PFSK-1 (cell line): ENCODE measurements around the gene SLC24A1. TPM values are rescaled to one million over a fixed set of nuclear protein-coding genes. Genes with fewer than 3 reads are reported as not detected.
A peak's percentile ranks its signal among the peaks of the same experiment; 100 is the strongest.

Source experiments
- FOXP2 ChIP-seq: optimal IDR thresholded peaks from 2 replicates; pipeline ENCODE3; 2011; ENCODE audit warnings: borderline replicate concordance, control low read depth, inconsistent platforms; ENCODE audit not compliant: insufficient read depth; ENCODE audit errors: extremely low read length, extremely low read depth
- POLR2AphosphoS5 ChIP-seq: IDR thresholded peaks from 2 replicates; pipeline ENCODE4 v1.6.1; 2012; ENCODE audit warnings: low read depth, mild to moderate bottlenecking, control low read depth, low read length, moderate library complexity
- REST ChIP-seq, 2 experiments: IDR thresholded peaks; 2 replicates each; pipeline versions ENCODE4 v1.6.1 to v1.8.0; 2011 to 2012; ENCODE audit warnings: low read depth in 2 of 2, low read length in 2 of 2, control low read depth in 1 of 2, inconsistent platforms in 1 of 2, mild to moderate bottlenecking in 1 of 2, moderate library complexity in 1 of 2; ENCODE audit not compliant: insufficient read depth in 1 of 2
- SIN3A ChIP-seq: IDR thresholded peaks from 2 replicates; pipeline ENCODE4 v1.6.1; 2012; ENCODE audit warnings: mild to moderate bottlenecking, low read length, moderate library complexity, borderline replicate concordance; ENCODE audit not compliant: insufficient read depth
- TAF1 ChIP-seq: IDR thresholded peaks from 2 replicates; pipeline ENCODE4 v1.6.1; 2012; ENCODE audit warnings: low read length, control low read depth, borderline replicate concordance; ENCODE audit not compliant: insufficient read depth
- polyA plus RNA-seq: library from polyadenylated mRNA; unstranded; fragments of >200 nt; gene quantifications from one replicate; pipeline ENCODE4 v1.2.1, GENCODE V29; 2012; ENCODE audit warnings: low read depth, missing spikeins; ENCODE audit not compliant: insufficient read length

The SLC24A1 gene
- polyA plus RNA-seq = 8.5 TPM

GRCh38 chr15:65621638-65622037 lies at the start of gene SLC24A1:
SLC24A1 (plus strand) TSS chr15:65621938; CDS start chr15:65624081, 2,143 bp downstream.
- TF ChIP-seq TAF1 = no peak

GRCh38 chr15:65571971-65572370 lies 49.8 kb upstream of the SLC24A1 start:
- TF ChIP-seq SIN3A (no peak), TAF1 (no peak), REST (IDR thresholded peaks at IDR 0.05; ENCODE audit: insufficient read depth in 1 of 2, low read depth in 2 of 2, low read length in 2 of 2) (no peak), FOXP2 (no peak)

DNA sequence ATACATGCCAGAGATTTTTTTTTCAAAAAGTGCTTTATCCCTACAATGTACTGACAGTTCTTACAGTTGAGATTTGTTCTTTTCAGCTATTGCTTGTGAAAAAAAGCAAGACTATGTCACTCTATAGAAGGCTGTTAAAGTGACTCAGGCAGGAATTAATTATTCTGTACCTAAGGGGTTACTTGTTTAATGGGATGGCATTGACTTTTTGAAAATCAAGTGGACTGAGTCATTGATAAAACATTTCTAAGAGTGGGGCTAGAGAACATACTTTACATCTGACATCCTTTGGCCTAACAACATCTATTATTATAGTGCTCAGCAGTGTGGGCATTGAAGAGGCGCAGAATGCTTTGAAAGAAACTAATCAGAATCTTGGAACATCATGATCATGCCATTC lies 45.1 kb upstream of the SLC24A1 start:
- TF ChIP-seq FOXP2 (no peak), SIN3A (no peak), REST (IDR thresholded peaks at IDR 0.05; ENCODE audit: insufficient read depth in 1 of 2, low read depth in 2 of 2, low read length in 2 of 2) (no peak), TAF1 (no peak), POLR2AphosphoS5 (no peak)

- TF ChIP-seq POLR2AphosphoS5 (peak; percentile 29; the same call in 1 of the 2 replicates), SIN3A (no peak)
These were observed 44.4 kb upstream of the SLC24A1 start for GRCh38 chr15:65577129-65577996.

DNA sequence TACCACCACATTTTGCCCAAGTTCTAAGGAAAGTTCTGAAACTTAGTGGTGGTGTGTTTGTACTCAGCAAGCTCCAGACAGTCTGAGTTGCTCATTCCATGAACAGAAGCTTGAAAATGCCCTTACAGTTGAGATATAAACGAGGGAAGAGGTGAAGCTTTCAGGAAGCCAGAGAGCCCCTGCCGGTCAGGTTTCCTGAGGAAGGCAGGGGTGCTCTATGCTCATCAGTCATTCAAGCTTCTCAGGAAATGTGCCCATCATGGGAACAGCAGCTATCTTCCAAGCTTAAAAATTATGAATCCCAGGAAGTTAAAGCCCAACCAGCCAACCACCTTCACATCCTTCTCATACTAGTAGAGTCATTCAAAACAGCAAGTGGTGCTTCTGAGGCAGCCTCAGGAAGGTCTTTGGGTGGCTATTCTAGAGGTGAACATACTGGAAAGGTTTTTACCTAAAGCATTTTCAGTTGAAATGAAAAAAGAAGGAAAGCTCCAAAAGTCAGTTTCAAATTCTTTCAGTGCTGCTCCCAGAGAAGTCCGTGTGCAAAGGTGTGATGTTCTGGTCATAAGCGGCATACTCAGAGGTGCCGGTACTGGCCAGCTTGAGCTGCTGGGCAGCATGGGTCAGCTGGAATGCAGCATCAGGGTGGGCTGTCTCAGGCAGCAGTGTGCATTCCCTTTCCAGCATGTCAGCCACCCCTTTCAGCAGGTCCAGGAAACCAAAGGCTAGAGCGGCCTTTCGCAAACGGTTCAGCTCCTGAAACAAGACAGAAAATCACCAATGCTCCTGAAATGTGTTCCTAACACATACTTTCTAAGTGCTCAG lies 42.6 kb upstream of the SLC24A1 start:
- TF ChIP-seq FOXP2 = no peak
- no peak for TF ChIP-seq TAF1
- 0 out of 2 replicates have a peak, but pooled peaks have one; percentile 20 for TF ChIP-seq POLR2AphosphoS5
- no peak for TF ChIP-seq REST (IDR thresholded peaks at IDR 0.05; ENCODE audit: insufficient read depth in 1 of 2, low read depth in 2 of 2, low read length in 2 of 2)
- TF ChIP-seq SIN3A = no peak

DNA sequence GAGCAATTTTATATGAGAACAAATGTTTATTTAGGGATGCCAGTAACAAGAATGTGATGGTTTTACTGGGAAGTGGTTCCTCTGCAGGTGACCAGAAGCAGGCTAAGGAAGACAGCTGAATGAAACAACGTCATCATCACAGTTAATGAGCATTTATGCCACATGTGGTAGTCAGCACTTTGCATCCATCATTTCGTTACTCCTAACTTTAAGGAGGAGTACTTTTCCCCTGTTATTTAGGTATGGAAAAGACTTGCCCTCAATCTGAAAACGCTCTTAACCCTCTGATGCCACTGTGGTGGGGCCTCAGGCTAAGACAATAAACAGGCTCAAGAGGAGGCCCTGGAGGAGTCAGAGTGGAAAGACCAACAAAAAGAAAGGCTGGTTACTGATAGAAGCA lies 42.0 kb upstream of the SLC24A1 start:
- TF ChIP-seq REST (IDR thresholded peaks at IDR 0.05; ENCODE audit: insufficient read depth in 1 of 2, low read depth in 2 of 2, low read length in 2 of 2) (no peak), TAF1 (no peak), FOXP2 (no peak), POLR2AphosphoS5 (no peak), SIN3A (no peak)
